ENCODE measurements around the gene DOP1B.

DOP1B gene

GRCh38 chr21:36205962-36206361 lies 49.3 kb downstream of the DOP1B start:
- DNase-seq (ENCODE audit: low read depth), result no peak
- TF ChIP-seq CTCF (conservative IDR thresholded peaks at IDR 0.05; ENCODE audit: low read length), result no peak
- no peak overlapping the region for H3K4me3 ChIP-seq (ENCODE audit: low read length)

All from AG10803 (cell line).